GM23338 (cell line): ENCODE measurements around the gene TMPRSS9. TPM values are rescaled to one million over a fixed set of nuclear protein-coding genes. Genes with fewer than 3 reads are reported as not detected.
A peak's percentile ranks its signal among the peaks of the same experiment; 100 is the strongest.
"Not testable (repeated sequence)": the region's sequence is repeated elsewhere in the genome, so short reads cannot be mapped to it uniquely, and the experiment has no call there.

Experiments used
- ATAC-seq: fragments of 200-7000 bp; cut with Tn5 transposase; 3 replicates; pipeline ENCODE4 v1.9.1; 2020
- DNase-seq: peaks from one replicate; pipeline ENCODE4 v3.0.0-alpha.2; 2015; ENCODE audit warnings: low spot score
- H2AFZ ChIP-seq: fragments of 200-600 bp; sonication (generic); 2 replicates; pipeline ENCODE4 v1.8.0; 2016; ENCODE audit warnings: antibody characterized with exemption, mild to moderate bottlenecking, moderate library complexity
- H3F3A ChIP-seq: fragments of 200-600 bp; sonication (generic); replicated peaks from 2 replicates; pipeline ENCODE4 v1.8.0; 2017; ENCODE audit warnings: antibody characterized with exemption, mixed run types, low read depth
- H3K27ac ChIP-seq: fragments of 200-600 bp; sonication (generic); 2 replicates; pipeline ENCODE4 v1.6.1; 2016; ENCODE audit warnings: low read depth
- H3K27me3 ChIP-seq: fragments of 200-600 bp; sonication (generic); 2 replicates; pipeline ENCODE4 v1.8.0; 2016; ENCODE audit warnings: mild to moderate bottlenecking, mixed run types, moderate library complexity; ENCODE audit not compliant: insufficient read depth
- H3K36me3 ChIP-seq: fragments of 200-600 bp; sonication (generic); 2 replicates; pipeline ENCODE4 v1.8.0; 2016; ENCODE audit warnings: mild to moderate bottlenecking; ENCODE audit not compliant: insufficient read depth
- H3K4me1 ChIP-seq: fragments of 200-600 bp; sonication (generic); 2 replicates; pipeline ENCODE4 v1.8.0; 2016; ENCODE audit warnings: mild to moderate bottlenecking, moderate library complexity; ENCODE audit not compliant: insufficient read depth
- H3K4me2 ChIP-seq: fragments of 200-600 bp; sonication (generic); 2 replicates; pipeline ENCODE4 v1.7.1; 2017; ENCODE audit warnings: mixed run types
- H3K4me3 ChIP-seq: fragments of 200-600 bp; sonication (generic); 2 replicates; pipeline ENCODE4 v1.6.1; 2016; ENCODE audit warnings: mixed run types
- H3K79me2 ChIP-seq: fragments of 200-600 bp; sonication (generic); replicated peaks from 2 replicates; pipeline ENCODE4 v1.8.0; 2017; ENCODE audit warnings: mild to moderate bottlenecking; ENCODE audit not compliant: insufficient read depth
- H3K9me2 ChIP-seq: fragments of 200-600 bp; sonication (generic); 2 replicates; pipeline ENCODE4 v1.8.0; 2017; ENCODE audit not compliant: insufficient read depth
- H4K20me1 ChIP-seq: fragments of 200-600 bp; sonication (generic); replicated peaks from 2 replicates; pipeline ENCODE4 v1.8.0; 2017; ENCODE audit warnings: mild to moderate bottlenecking; ENCODE audit not compliant: insufficient read depth
- H3K27ac Mint-ChIP-seq: 2 replicates; pipeline ENCODE4 v1.8.0; 2020; ENCODE audit warnings: inconsistent platforms, mild to moderate bottlenecking, moderate library complexity, mixed read lengths
- H3K27me3 Mint-ChIP-seq: 3 replicates; pipeline ENCODE4 v1.8.0; 2022; ENCODE audit warnings: low read depth, mild to moderate bottlenecking, moderate library complexity, mixed read lengths, inconsistent platforms; ENCODE audit not compliant: insufficient read depth, poor library complexity
- H3K36me3 Mint-ChIP-seq: 3 replicates; pipeline ENCODE4 v1.8.0; 2021; ENCODE audit warnings: low read depth, mild to moderate bottlenecking, inconsistent platforms, moderate library complexity, mixed read lengths
- H3K4me1 Mint-ChIP-seq: 3 replicates; pipeline ENCODE4 v1.8.0; 2020; ENCODE audit warnings: mild to moderate bottlenecking, inconsistent platforms, mixed read lengths
- H3K4me3 Mint-ChIP-seq: 3 replicates; pipeline ENCODE4 v1.8.0; 2021; ENCODE audit warnings: moderate library complexity, mild to moderate bottlenecking, inconsistent platforms, mixed read lengths
- H3K9me3 Mint-ChIP-seq: 3 replicates; pipeline ENCODE4 v1.8.0; 2020; ENCODE audit warnings: moderate library complexity, mild to moderate bottlenecking, inconsistent platforms, mixed read lengths
- CTCF ChIP-seq, 2 experiments: fragments of 200-600 bp in 1 of 2; sonication (generic) in 1 of 2; conservative IDR thresholded peaks; 2 replicates each; pipeline versions ENCODE4 v1.5.1 to v1.6.1; 2016 to 2017; ENCODE audit warnings: antibody characterized with exemption in 2 of 2, low read depth in 2 of 2, mild to moderate bottlenecking in 2 of 2, moderate library complexity in 1 of 2
- EZH2 ChIP-seq: fragments of 200-600 bp; sonication (generic); IDR thresholded peaks from one replicate; pipeline ENCODE4 v1.8.0; 2017; ENCODE audit warnings: antibody characterized with exemption, mild to moderate bottlenecking, low read depth; ENCODE audit not compliant: unreplicated experiment
- JUNB ChIP-seq: IDR thresholded peaks from one replicate; pipeline ENCODE4 v1.6.1; 2016; ENCODE audit warnings: antibody characterized with exemption; ENCODE audit not compliant: unreplicated experiment
- STAT1 ChIP-seq: IDR thresholded peaks from one replicate; pipeline ENCODE4 v1.6.1; 2016; ENCODE audit warnings: antibody characterized with exemption; ENCODE audit not compliant: unreplicated experiment
- ZNF462 ChIP-seq: fragments of 250-450 bp; sonication (Bioruptor Pico); IDR thresholded peaks from 2 replicates; pipeline ENCODE4 v1.5.0; 2020; ENCODE audit warnings: mild to moderate bottlenecking, moderate library complexity
- polyA plus RNA-seq: library from polyadenylated mRNA; unstranded; fragments of >200 nt; fragmentation: Nextera tagmentation; extraction: Ambion mirVana; gene quantifications from 2 replicates; pipeline ENCODE4 v1.2.1, GENCODE V29; 2016
- total RNA-seq: library from RNA; depleted of rRNA; stranded (reverse); fragments of >200 nt; shearing (Covaris generic); gene quantifications from 2 replicates; pipeline ENCODE4 v1.2.3, GENCODE V29; 2014

TMPRSS9 gene
- total and polyA plus RNA-seq, 2 experiments from 2014 or later: 0.05 to 0.28 TPM

GRCh38 chr19:2345794-2346663 lies 14.0 kb upstream of the TMPRSS9 start:
- H3F3A ChIP-seq: no peaks in the 10 kb centered on the region
- no peak overlapping the region for H3K4me2 ChIP-seq
- H3K27ac ChIP-seq: peak overlapping the region; percentile 50; the same call in 1 of the 2 replicates
- no peaks in the 10 kb centered on the region for H3K9me2 ChIP-seq
- no peak overlapping the region for H2AFZ ChIP-seq
- Mint-ChIP-seq H3K36me3 (peaks cover 7% of the 10 kb centered on the region; the same call in 1 of the 3 replicates), H3K4me3 (peak overlapping the region; percentile 1; the same call in 1 of the 3 replicates), H3K4me1 (peaks cover 4% of the 10 kb centered on the region; the same call in 2 of the 3 replicates), H3K27ac (no peak overlapping the region), H3K27me3 (peaks cover 2% of the 10 kb centered on the region), H3K9me3 (no peaks in the 10 kb centered on the region)
- no peak for TF ChIP-seq EZH2
- no peak for TF ChIP-seq CTCF (conservative IDR thresholded peaks at IDR 0.05; ENCODE audit: low read depth in 2 of 2)
- TF ChIP-seq JUNB: no peak
- no peak for TF ChIP-seq STAT1
- no peak for TF ChIP-seq ZNF462 (CRISPR knock-in tag)
- H4K20me1 ChIP-seq: no peaks in the 10 kb centered on the region
- no peak overlapping the region for H3K4me3 ChIP-seq
- no peaks in the 10 kb centered on the region for H3K4me1 ChIP-seq
- no peak for DNase-seq
- no peaks in the 10 kb centered on the region for H3K79me2 ChIP-seq
- H3K36me3 ChIP-seq: no peaks in the 10 kb centered on the region
- ATAC-seq: peak; percentile 82
- H3K27me3 ChIP-seq: no peaks in the 10 kb centered on the region

- H3K9me3 Mint-ChIP-seq, H3K4me3 ChIP-seq, H3K4me1 Mint-ChIP-seq, H3K79me2 ChIP-seq, H3F3A ChIP-seq, ATAC-seq, H3K27me3 ChIP-seq, H3K4me3 Mint-ChIP-seq, H3K36me3 ChIP-seq, H3K27me3 Mint-ChIP-seq, H3K27ac Mint-ChIP-seq, H4K20me1 ChIP-seq, H3K4me2 ChIP-seq, H3K4me1 ChIP-seq, H3K36me3 Mint-ChIP-seq, H2AFZ ChIP-seq, H3K9me2 ChIP-seq, H3K27ac ChIP-seq, DNase-seq: not testable (repeated sequence)
These were observed 10.2 kb upstream of the TMPRSS9 start for GRCh38 chr19:2349818-2350217.
